Measurements from ENCODE around the gene OR10V1.

Gene OR10V1

DNA sequence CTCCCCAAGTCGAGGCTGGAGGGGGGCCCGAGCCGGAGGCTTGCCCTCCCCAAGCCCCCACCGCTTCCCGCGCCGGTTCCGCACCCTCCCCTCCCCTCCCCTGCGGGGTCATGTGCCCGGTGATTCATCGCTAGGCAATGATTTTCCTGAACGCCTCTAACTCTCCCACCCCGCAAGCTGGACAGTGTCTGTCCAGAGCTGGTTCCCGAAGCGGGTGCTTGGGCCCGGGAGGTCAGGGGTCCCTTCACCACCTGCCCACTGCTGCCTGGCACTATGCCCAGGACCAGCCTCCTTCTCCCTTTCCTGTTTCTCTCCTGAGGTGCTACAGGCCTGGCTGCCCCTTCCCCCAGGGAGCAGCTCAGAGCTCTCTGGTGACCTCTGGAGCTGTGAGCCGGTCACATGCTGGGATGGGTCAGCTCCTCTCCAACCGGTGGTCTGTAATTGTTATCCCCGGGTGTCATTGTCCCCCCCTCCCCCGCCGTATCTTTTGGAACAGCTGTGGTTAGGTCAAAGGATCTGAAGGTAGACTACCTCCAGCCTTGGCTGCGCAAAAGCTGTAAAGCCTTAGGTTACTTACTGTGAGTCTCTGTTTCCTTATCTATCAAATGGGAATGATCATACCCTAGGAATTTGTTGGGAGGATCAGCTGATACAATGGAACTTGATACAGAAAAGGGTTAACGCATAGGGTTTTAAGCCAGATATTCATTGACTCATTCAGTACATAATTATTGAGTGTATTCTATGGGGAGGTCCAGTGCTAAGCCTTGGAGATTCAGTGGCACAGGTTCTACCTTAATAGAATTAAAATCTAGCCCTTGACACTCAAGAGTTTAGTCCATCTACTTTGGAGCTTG, 42.3 kb upstream of the OR10V1 start:
- TF ChIP-seq, protein P1, sequence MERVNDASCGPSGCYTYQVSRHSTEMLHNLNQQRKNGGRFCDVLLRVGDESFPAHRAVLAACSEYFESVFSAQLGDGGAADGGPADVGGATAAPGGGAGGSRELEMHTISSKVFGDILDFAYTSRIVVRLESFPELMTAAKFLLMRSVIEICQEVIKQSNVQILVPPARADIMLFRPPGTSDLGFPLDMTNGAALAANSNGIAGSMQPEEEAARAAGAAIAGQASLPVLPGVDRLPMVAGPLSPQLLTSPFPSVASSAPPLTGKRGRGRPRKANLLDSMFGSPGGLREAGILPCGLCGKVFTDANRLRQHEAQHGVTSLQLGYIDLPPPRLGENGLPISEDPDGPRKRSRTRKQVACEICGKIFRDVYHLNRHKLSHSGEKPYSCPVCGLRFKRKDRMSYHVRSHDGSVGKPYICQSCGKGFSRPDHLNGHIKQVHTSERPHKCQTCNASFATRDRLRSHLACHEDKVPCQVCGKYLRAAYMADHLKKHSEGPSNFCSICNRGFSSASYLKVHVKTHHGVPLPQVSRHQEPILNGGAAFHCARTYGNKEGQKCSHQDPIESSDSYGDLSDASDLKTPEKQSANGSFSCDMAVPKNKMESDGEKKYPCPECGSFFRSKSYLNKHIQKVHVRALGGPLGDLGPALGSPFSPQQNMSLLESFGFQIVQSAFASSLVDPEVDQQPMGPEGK (CRISPR knock-in tag; IDR thresholded peaks at IDR 0.05; ENCODE audit: borderline replicate concordance) = peak; percentile 55; the same call in 1 of the 2 replicates
- TF ChIP-seq ZFP3 (CRISPR knock-in tag; IDR thresholded peaks at IDR 0.05) (0 out of 2 replicates have a peak, but pooled peaks have one; percentile 48), ARNTL (CRISPR knock-in tag; IDR thresholded peaks at IDR 0.05; ENCODE audit: borderline replicate concordance, low read depth) (no peak)

GRCh38 chr11:59754859-59755700, 41.4 kb upstream of the OR10V1 start, which contains the start of gene STX3:
TSS of gene STX3 (plus strand) at chr11:59755376. CDS start at chr11:59755606, 230 bp downstream.
- peak; percentile 86 for ATAC-seq
- TF ChIP-seq, protein P1 (CRISPR knock-in tag; IDR thresholded peaks at IDR 0.05; ENCODE audit: borderline replicate concordance) = no peak
- TF ChIP-seq GLIS3 (CRISPR knock-in tag; IDR thresholded peaks at IDR 0.05) = no peak
- no peak for TF ChIP-seq ESRRG (CRISPR knock-in tag; IDR thresholded peaks at IDR 0.05)
- no peak for TF ChIP-seq CSRNP3 (CRISPR knock-in tag; IDR thresholded peaks at IDR 0.05)
- TF ChIP-seq ISL1 (CRISPR knock-in tag; IDR thresholded peaks at IDR 0.05) = no peak
- TF ChIP-seq ZNF565 (CRISPR knock-in tag; conservative IDR thresholded peaks at IDR 0.05; ENCODE audit: low read depth) = no peak
- no peak for TF ChIP-seq TOX (CRISPR knock-in tag; IDR thresholded peaks at IDR 0.05; ENCODE audit: borderline replicate concordance)
- no peak for TF ChIP-seq ZNF8 (CRISPR knock-in tag; IDR thresholded peaks at IDR 0.05)

More for the DNA sequence above, 42.3 kb upstream of the OR10V1 start:
- peak; percentile 57 for ATAC-seq

GRCh38 chr11:59754494-59754858, 40.8 kb upstream of the OR10V1 start:
- ATAC-seq = peak; percentile 25
- TF ChIP-seq SNAI2 (CRISPR knock-in tag; IDR thresholded peaks at IDR 0.05) = no peak
- TF ChIP-seq ZNF70 (CRISPR knock-in tag; IDR thresholded peaks at IDR 0.05) = no peak

DNA sequence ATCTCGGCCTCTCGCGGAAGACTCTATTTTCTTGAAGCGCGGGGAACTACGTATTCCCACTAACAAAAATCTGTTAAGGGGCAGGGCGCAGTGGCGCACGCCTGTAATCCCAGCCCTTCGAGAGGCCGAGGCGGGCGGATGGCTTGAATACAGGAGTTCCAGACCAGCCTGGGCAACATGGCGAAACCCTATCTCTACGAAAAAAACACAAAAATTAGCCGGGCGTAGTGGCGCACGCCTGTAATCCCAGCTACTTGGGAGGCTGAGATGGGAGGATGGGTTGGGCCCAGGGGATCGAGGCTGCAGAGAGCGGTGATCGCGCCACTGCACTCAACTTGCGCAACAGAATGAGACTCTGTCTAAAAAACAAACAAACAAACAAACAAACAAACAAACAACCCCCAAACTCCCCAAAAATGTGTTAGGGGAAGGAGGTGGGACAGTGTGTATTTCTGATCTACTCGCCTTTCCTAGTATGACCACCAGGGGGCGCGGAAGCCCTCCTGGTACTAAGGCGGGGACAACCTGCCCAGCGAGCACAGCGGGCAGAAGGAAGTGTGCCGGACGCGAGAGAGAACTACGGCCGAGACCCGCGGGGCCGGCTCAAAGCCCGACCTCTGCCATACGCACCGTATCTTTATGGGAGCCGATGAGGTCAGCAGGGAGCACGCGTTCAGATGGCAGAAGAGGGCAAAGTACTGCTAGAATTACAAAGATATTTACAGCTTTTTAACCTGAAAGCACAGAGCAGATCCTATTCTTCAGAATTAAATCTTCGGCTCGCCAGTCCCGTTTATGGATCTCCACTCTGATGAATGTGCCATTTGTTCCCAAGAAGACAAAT, 40.2 kb upstream of the OR10V1 start:
- peak; percentile 79 for ATAC-seq
- no peak for TF ChIP-seq ZFP3 (CRISPR knock-in tag; IDR thresholded peaks at IDR 0.05)
- no peak for TF ChIP-seq SNAI2 (CRISPR knock-in tag; IDR thresholded peaks at IDR 0.05)
- TF ChIP-seq ZFP30 (CRISPR knock-in tag; IDR thresholded peaks at IDR 0.05) = no peak
- TF ChIP-seq, protein P2, sequence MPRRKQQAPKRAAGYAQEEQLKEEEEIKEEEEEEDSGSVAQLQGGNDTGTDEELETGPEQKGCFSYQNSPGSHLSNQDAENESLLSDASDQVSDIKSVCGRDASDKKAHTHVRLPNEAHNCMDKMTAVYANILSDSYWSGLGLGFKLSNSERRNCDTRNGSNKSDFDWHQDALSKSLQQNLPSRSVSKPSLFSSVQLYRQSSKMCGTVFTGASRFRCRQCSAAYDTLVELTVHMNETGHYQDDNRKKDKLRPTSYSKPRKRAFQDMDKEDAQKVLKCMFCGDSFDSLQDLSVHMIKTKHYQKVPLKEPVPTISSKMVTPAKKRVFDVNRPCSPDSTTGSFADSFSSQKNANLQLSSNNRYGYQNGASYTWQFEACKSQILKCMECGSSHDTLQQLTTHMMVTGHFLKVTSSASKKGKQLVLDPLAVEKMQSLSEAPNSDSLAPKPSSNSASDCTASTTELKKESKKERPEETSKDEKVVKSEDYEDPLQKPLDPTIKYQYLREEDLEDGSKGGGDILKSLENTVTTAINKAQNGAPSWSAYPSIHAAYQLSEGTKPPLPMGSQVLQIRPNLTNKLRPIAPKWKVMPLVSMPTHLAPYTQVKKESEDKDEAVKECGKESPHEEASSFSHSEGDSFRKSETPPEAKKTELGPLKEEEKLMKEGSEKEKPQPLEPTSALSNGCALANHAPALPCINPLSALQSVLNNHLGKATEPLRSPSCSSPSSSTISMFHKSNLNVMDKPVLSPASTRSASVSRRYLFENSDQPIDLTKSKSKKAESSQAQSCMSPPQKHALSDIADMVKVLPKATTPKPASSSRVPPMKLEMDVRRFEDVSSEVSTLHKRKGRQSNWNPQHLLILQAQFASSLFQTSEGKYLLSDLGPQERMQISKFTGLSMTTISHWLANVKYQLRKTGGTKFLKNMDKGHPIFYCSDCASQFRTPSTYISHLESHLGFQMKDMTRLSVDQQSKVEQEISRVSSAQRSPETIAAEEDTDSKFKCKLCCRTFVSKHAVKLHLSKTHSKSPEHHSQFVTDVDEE (CRISPR knock-in tag; IDR thresholded peaks at IDR 0.05) = no peak
- no peak for TF ChIP-seq TOX (CRISPR knock-in tag; IDR thresholded peaks at IDR 0.05; ENCODE audit: borderline replicate concordance)
- no peak for TF ChIP-seq ISL1 (CRISPR knock-in tag; IDR thresholded peaks at IDR 0.05)
- no peak for TF ChIP-seq ZNF70 (CRISPR knock-in tag; IDR thresholded peaks at IDR 0.05)
- TF ChIP-seq ZC3H10 (CRISPR knock-in tag; IDR thresholded peaks at IDR 0.05) = no peak
